ENCODE data around the gene CACFD1. TPM values are rescaled to one million over a fixed set of nuclear protein-coding genes. Genes with fewer than 3 reads are reported as not detected.

Gene CACFD1
- polyA plus RNA-seq, 3 donors: 5.0 to 6.7 (median 5.1) TPM

DNA sequence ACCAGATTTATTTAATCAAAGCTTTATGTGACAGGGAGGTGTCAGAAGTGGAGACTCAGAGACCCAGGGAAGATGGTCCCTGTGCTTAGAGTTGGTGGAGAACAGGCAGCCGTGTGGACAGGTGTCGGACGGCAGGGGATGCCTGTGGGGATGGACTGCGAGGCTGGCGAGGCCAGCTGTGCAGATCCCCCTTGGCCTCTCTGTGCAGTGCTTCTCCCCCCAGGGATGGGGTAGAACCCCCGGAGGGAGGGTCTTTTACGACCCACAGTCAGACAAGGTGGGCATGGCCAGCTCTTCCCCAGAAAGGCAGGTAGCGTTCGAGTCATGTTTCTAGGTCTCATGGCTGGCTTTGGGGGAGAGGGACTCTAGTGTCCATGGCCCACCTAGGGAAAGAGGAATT, 23.8 kb downstream of the CACFD1 start:
- WGBS (ENCODE audit: insufficient coverage): 98% methylated on average over 4 of the region's 9 CpGs
- no peak overlapping the region for H3K4me3 Mint-ChIP-seq

DNA sequence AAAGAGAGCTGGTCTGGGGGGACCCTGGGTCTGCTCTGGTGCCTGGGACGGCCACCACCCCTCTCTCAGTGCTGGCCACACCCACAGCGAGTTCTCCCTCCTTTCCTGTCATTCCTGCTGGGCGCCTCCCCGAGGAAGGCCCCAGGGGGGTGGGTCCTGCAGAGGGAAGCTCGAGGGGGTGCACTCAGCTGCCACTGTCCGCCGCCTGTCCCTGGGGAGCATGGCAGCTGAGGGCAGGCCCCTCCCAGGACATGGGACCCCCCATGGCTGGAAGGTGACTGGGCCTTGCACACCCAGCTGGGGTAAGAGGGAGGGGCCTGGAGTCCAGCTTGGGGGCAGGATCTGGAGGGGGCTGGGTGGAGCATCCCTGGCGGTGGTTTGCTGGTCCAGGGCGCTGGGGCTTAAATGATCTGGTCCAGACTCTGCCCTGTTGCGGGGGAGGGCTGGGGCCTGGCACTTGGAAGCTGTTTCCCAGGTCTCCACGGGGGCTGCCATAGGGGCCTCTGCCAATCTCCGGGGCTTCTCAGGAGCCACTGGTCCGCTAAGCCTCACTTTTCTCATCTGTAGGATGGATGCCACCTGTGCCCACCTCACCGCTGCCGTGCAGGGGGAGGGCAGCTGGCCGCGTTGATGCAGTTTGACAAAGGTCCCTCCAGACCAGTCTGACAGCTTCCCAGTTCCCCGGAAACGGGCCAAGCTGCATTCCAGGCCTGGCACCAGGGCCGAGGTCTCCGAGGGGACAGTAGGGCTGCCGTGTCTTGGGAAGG, 25.1 kb downstream of the CACFD1 start:
- no peak overlapping the region for H3K4me2 ChIP-seq (replicated peaks; ENCODE audit: extremely low read depth, low read length, poor library complexity, severe bottlenecking)
- no peak overlapping the region for H2AFZ ChIP-seq (ENCODE audit: insufficient read depth, low read depth, low read length, poor library complexity, severe bottlenecking)
- TF ChIP-seq, protein P1, sequence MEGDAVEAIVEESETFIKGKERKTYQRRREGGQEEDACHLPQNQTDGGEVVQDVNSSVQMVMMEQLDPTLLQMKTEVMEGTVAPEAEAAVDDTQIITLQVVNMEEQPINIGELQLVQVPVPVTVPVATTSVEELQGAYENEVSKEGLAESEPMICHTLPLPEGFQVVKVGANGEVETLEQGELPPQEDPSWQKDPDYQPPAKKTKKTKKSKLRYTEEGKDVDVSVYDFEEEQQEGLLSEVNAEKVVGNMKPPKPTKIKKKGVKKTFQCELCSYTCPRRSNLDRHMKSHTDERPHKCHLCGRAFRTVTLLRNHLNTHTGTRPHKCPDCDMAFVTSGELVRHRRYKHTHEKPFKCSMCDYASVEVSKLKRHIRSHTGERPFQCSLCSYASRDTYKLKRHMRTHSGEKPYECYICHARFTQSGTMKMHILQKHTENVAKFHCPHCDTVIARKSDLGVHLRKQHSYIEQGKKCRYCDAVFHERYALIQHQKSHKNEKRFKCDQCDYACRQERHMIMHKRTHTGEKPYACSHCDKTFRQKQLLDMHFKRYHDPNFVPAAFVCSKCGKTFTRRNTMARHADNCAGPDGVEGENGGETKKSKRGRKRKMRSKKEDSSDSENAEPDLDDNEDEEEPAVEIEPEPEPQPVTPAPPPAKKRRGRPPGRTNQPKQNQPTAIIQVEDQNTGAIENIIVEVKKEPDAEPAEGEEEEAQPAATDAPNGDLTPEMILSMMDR (IDR thresholded peaks at IDR 0.05): no peak
- H3K4me1 ChIP-seq (ENCODE audit: control insufficient read depth in 1 of 2, insufficient read depth in 2 of 2, low read length in 2 of 2): peaks cover 6 to 8% of the 10 kb centered on the region in 2 donors
- no peak overlapping the region for H3K4me3 Mint-ChIP-seq
- H3K27me3 Mint-ChIP-seq (ENCODE audit: low read depth in 3 of 3): peaks cover 25 to 37% (median 30%) of the 10 kb centered on the region in 3 donors
- no peak overlapping the region for H3K27ac ChIP-seq (ENCODE audit: low read depth in 1 of 2, low read length in 2 of 2)
- H3K36me3 Mint-ChIP-seq: no peaks in the 10 kb centered on the region
- H3K9ac ChIP-seq (ENCODE audit: insufficient read depth, low read length, poor library complexity, severe bottlenecking): no peak overlapping the region
- DNase-seq: no peak
- no peak overlapping the region for H3K27ac Mint-ChIP-seq
- no peaks in the 10 kb centered on the region for H4K20me1 ChIP-seq (ENCODE audit: insufficient read depth, low read length)
- H3K36me3 ChIP-seq (replicated peaks in 1 of 2; ENCODE audit: control insufficient read depth in 1 of 2, insufficient read depth in 2 of 2, low read length in 2 of 2): no peaks in the 10 kb centered on the region
- intact Hi-C loops (cut with micrococcal nuclease): loop anchor here in 1 of 2 donors (10.0 kb wide), 1 partner anchor 460 kb away; no protein-coding TSS in a partner anchor
- peaks cover 0 to 9% of the 10 kb centered on the region in 2 donors for H3K27me3 ChIP-seq (ENCODE audit: control insufficient read depth in 2 of 2, insufficient read depth in 2 of 2, low read length in 2 of 2)
- peaks cover 0 to 3% (median 0%) of the 10 kb centered on the region in 7 donors for H3K9me3 Mint-ChIP-seq
- no peak overlapping the region for H3K4me3 ChIP-seq (replicated peaks in 1 of 3; ENCODE audit: low read depth in 2 of 3, low read length in 3 of 3)
- H3K9me3 ChIP-seq (replicated peaks in 1 of 2; ENCODE audit: control insufficient read depth in 1 of 2, insufficient read depth in 1 of 2, low read length in 2 of 2): no peaks in the 10 kb centered on the region
- H3K4me1 Mint-ChIP-seq: peaks cover 5% of the 10 kb centered on the region
- H3K79me2 ChIP-seq (ENCODE audit: insufficient read depth, low read length): no peaks in the 10 kb centered on the region
- 90% methylated on average over 15 of the region's 22 CpGs for WGBS (ENCODE audit: insufficient coverage)

More for the DNA sequence above, 23.8 kb downstream of the CACFD1 start:
- Histone ChIP-seq H3K9me3 (replicated peaks in 1 of 2; ENCODE audit: control insufficient read depth in 1 of 2, insufficient read depth in 1 of 2, low read length in 2 of 2) (no peaks in the 10 kb centered on the region), H3K79me2 (ENCODE audit: insufficient read depth, low read length) (peaks cover 4% of the 10 kb centered on the region), H3K9ac (ENCODE audit: insufficient read depth, low read length, poor library complexity, severe bottlenecking) (no peak overlapping the region), H3K36me3 (replicated peaks in 1 of 2; ENCODE audit: control insufficient read depth in 1 of 2, insufficient read depth in 2 of 2, low read length in 2 of 2) (no peaks in the 10 kb centered on the region), H3K27me3 (ENCODE audit: control insufficient read depth in 2 of 2, insufficient read depth in 2 of 2, low read length in 2 of 2) (peaks cover 0 to 15% of the 10 kb centered on the region in 2 donors), H3K27ac (ENCODE audit: low read depth in 1 of 2, low read length in 2 of 2) (no peak overlapping the region), H3K4me3 (replicated peaks in 1 of 3; ENCODE audit: low read depth in 2 of 3, low read length in 3 of 3) (no peak overlapping the region), H4K20me1 (ENCODE audit: insufficient read depth, low read length) (peaks cover 3% of the 10 kb centered on the region), H2AFZ (ENCODE audit: insufficient read depth, low read depth, low read length, poor library complexity, severe bottlenecking) (no peak overlapping the region), H3K4me2 (replicated peaks; ENCODE audit: extremely low read depth, low read length, poor library complexity, severe bottlenecking) (no peak overlapping the region), H3K4me1 (ENCODE audit: control insufficient read depth in 1 of 2, insufficient read depth in 2 of 2, low read length in 2 of 2) (peaks cover 13 to 19% of the 10 kb centered on the region in 2 donors)
- intact Hi-C loops (cut with micrococcal nuclease): loop anchor here in 1 of 2 donors (10.0 kb wide), 1 partner anchor 459 kb away; no protein-coding TSS in a partner anchor
- peaks cover 0 to 3% (median 0%) of the 10 kb centered on the region in 7 donors for H3K9me3 Mint-ChIP-seq
- no peaks in the 10 kb centered on the region for H3K36me3 Mint-ChIP-seq
- DNase-seq: no peak
- TF ChIP-seq, protein P1 (IDR thresholded peaks at IDR 0.05): no peak
- H3K27me3 Mint-ChIP-seq (ENCODE audit: low read depth in 3 of 3): peaks cover 31 to 46% (median 37%) of the 10 kb centered on the region in 3 donors
- no peak overlapping the region for H3K27ac Mint-ChIP-seq
- H3K4me1 Mint-ChIP-seq: peaks cover 11% of the 10 kb centered on the region
